Glomerular visceral epithelial cell (primary cell): ENCODE data around the gene HCRTR1.

Experiments used
- DNase-seq: peaks from one replicate; pipeline ENCODE4 v3.0.0-alpha.2; 2016; ENCODE audit errors: extremely low spot score

Gene HCRTR1

DNA sequence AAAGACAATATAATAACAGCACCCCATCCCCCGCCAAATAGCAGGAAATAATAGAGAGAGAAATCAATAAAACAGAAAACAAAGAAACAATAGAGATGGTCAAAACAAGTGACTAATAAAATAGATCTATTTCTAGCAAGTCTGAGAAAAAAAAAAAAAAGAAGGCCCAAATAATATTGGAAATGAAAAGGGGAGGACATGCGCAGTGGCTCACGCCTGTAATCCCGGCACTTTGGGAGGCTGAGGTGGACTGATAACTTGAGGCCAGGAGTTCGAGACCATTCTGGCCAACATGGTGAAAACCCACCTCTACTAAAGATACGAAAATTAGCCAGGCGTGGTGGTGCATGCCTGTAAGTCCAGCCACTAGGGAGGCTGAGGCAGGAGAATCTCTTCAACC lies 18.5 kb upstream of the HCRTR1 start:
- no peak for DNase-seq

DNA sequence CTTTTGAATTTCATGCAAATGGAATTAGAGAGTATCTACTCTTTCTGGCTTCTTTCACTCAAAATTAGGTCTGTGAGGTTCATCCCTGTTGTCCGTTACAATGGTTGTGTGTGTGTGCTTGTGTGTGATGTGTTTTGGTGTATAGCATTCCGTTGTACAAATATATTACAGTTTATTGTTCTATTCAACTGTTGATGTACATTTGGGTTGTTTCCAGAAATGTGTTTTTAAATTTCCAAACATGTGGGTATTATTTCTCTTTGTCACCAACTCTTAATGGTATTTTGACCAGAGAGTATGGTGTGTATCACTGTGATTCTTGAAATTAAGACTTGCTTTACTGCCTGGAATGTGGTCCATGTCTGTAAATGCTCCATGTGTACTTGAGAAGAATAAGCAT lies 16.8 kb upstream of the HCRTR1 start:
- no peak for DNase-seq

DNA sequence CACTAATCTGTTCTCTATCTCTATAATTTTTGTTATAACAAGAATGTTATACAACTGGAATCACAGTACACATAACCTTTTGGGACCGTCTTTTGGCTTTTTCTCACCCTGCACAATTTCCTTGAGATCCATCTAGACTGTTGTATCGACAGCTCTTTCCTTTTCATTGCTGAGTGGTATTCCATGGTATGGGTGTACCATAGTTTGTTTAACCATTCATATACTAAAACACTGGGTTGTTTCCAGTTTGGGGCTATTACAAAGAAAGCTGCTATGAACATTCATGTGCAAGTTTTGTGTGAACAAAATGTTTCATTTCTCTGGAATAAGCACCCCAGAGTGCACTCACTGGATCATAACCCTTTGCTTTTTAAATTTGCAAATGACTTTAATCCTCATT lies 15.4 kb upstream of the HCRTR1 start:
- no peak for DNase-seq

DNA sequence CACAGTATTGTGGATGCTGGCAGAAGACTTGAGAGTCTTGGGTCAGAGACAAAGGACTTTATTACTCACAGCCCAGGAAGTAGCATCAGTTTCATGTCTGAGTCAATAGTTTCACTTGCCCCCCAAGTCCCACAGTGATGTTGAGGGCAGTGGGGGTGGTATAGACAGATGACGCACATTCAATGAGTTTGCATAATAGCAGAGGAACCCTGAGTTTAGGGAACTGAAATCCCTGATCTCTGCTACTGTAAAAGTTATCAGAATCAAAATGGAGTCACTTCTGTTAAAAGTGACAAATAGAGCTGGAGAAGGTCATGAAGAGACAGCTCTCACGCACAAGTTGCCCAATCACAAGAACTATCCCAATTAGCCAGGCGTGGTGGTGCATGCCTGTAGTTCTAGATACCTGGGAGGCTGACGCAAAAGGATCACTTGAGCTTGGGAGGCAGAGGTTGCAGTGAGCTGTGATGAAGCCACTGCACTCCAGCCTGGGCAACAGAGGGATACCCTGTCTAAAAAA lies 11.5 kb upstream of the HCRTR1 start:
- DNase-seq = no peak

DNA sequence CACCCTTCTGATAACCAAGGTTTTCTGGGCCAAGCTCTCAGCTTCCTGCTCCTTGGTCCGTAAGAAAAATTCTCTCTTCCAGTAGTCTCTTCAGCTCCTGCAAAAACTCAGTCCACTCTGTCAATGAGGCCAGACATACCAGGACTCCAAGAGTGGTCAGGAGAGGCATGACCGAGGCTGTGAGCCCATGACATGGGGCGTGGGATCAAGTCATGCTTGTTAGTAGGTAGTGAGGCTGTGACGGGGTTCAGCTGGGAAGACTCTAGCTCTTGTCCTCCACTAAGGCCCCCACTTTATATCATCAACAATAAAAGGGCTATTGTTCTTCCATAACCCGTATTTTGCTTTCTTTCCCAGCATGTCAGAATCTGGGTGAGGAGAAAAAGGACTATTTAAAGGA lies 10.1 kb upstream of the HCRTR1 start:
- DNase-seq = no peak

DNA sequence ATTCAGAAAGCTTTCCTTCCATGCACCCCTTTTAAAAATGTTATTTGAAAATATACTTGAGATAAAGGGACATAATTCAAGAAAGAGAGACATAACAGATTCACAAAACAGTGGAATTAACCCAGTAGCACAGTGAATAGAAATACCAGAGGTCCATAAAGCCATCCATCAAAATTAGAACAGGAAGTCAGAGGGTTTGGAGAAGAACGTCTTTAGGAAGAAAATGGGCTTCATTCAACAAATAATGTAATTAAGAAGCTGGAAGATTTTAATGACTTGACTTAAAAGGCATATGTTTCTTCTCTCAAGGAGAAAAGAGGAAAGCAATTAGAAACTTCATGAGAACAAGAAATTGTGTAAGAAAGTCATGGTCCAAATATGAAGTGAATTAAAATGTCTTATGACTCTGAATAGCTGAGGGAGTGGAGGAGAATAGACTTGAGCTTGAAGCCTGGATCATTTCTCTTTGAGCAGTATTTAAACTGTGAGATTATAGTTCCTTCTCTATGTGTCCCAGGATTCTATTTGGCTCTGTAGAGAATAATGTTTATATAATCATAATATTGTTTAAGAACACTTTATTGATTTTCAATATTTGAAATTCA lies 7.9 kb upstream of the HCRTR1 start:
- DNase-seq = no peak

DNA sequence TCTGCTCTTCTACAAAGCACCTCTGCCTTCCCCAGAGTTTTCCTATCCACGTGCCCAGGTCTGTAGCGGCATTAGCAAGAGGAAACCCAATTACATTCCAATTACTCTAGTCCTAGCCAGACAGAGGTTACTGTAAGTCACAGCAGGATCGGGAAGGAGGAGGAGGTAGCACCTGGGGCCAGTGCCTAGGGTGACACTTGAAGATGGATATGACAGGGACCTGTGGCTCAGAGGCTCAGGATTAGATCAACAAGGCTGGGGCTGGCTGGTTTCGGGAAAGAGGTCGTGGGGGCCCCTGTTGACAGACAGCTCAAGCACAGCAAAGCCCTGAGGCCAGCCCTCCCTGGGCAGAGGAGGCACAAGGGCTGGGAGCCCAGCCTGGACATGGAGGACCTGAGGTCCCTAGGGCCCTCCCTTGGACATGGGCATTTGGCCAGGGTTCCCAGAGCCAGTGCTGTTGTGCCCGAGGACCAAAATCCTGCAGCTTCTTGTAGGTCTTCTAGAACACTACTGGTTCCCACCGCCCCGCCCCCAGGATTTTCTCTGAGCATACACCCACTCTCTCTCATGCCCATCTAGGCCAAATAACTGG lies 3.0 kb upstream of the HCRTR1 start:
- DNase-seq = no peak

DNA sequence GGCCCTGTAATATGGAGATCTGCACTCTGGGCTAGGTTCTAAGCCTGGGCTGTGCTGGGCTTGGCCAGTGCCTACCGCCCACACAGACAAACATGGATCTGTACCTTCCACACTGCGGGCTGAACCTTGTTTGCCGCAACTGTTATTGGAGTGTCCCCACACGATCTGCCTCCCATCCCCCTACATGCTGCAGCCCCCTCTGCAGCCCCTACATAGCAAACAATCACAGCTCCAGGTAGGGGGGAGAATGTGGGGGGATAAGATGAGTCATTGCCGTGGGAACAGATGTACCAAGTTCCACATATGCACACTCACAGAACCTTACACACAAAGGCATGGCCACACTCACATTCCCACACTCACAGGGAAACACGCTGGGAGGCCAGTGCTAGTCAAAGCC lies 2.1 kb upstream of the HCRTR1 start:
- no peak for DNase-seq

DNA sequence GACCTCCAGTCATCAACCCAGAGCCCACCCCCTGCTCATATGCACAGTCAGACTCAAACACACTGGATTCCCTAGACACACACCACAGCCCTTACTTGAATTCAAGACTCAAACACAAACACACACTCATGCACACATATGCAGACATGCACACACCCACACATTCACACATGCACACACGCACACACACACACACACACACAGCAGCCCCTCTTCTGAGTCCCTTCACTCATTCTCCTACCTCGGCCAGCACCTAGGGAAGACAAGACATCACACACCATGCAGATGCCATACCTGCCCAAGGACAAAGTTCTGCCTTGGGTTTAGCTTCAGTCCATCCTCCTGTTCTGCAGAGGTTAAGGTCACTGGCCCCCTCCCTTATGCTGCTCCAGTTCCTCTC lies 1.6 kb upstream of the HCRTR1 start:
- DNase-seq = no peak

DNA sequence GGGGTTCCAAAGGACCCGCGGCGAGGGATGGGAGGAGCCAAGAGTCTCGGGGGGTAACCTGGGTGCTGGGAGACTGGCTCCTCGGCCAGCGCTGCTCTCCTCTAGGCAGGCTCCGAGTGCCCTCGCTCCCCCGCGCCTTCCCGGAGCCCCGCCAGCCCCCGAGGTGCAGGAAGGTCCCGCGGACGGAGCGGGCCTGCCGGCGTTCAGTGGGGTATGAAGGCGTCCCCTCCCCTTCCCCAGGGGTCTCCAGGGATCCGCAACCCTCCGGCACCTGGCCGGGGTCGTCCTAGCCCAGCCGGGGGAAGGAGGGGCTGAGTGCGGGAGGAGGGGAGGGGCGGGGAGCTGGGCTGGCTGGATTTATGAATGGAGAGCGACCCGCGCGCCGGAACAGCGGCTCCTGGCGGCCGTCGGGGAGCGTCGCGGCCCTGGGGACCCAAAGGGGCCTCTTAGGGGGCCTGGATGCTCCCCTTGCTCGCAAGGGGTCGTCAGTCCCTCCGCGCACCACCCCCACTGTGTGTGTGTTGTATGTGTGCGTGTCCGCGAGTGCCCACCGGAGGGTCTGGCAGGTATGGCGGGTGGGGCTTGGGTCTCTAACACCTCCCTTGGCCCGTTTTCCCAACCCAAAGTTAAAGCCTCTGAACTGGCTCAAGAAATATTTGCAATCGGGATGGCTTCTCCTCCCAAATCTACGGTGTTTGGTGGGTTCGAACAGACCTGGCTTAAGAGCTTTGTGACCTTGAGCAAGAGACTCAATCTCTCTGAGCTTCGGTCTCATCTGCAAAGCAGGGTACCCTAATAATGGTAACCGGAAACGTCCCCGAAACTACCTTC lies 642 bp downstream of the HCRTR1 start:
- peak; percentile 47 for DNase-seq

DNA sequence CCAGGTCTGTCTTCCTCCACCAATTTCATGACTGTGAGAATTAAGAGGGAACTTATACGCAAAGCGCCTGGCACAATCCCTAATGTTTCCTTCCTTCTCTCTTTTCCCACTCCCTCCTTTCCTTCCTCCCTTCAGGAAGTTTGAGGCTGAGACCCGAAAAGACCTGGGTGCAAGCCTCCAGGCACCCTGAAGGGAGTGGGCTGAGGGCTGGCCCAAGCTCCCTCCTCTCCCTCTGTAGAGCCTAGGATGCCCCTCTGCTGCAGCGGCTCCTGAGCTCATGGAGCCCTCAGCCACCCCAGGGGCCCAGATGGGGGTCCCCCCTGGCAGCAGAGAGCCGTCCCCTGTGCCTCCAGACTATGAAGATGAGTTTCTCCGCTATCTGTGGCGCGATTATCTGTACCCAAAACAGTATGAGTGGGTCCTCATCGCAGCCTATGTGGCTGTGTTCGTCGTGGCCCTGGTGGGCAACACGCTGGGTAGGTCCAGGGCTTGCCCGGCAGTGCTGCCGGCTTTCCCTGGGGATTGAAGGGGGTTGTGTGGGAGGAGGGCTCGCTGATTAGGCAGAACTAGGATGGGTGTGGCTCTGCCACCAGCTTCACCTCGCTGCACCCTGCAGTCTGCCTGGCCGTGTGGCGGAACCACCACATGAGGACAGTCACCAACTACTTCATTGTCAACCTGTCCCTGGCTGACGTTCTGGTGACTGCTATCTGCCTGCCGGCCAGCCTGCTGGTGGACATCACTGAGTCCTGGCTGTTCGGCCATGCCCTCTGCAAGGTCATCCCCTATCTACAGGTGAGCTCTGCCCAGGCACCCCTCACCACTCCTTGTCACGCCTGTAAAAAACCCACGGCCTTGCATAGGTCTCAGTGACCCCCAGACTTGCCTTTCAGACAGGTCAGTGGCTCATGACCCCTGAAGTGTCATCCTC lies 1.7 kb downstream of the HCRTR1 start:
- DNase-seq = no peak

DNA sequence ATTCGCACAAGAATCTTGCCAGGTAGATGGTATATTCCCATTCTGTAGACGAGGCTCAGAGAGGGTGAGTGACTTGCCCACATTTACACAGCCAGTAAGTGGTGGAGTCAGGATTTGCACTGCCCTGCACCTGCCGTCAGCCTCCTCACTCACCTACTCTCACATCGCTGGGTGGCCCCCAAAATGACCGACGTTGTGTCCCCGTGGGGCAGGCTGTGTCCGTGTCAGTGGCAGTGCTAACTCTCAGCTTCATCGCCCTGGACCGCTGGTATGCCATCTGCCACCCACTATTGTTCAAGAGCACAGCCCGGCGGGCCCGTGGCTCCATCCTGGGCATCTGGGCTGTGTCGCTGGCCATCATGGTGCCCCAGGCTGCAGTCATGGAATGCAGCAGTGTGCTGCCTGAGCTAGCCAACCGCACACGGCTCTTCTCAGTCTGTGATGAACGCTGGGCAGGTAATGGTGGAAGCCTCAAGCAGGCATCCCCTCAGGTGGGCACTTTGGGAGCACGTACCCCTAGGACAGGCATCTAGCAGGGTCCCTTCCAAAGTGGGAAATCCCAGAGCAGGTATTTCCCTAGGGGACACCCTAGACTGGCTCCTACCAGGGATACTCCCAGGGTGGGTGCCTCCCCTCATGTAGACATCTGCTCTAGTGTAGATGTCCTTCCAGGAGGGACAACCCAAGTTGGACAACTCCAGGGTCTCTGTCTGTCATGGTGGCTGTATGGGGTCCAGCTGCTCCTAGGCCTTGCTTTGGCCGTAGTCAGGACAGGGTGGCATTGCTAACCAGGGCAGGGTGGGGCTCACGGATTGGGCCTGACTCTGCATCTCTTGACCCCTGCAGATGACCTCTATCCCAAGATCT lies 3.4 kb downstream of the HCRTR1 start:
- no peak for DNase-seq

DNA sequence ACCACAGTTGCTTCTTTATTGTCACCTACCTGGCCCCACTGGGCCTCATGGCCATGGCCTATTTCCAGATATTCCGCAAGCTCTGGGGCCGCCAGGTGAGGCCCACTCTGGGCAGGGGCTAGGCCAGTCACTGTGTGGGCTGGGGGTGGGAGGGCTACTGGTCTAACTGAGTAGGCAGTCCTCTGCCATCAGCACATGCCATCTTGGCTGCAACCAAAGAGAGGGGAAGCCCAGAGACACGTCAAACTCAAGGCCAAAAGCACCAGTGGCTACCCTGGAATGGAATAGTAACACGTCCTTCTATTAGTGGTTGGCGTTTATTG lies 4.0 kb downstream of the HCRTR1 start:
- DNase-seq = no peak

DNA sequence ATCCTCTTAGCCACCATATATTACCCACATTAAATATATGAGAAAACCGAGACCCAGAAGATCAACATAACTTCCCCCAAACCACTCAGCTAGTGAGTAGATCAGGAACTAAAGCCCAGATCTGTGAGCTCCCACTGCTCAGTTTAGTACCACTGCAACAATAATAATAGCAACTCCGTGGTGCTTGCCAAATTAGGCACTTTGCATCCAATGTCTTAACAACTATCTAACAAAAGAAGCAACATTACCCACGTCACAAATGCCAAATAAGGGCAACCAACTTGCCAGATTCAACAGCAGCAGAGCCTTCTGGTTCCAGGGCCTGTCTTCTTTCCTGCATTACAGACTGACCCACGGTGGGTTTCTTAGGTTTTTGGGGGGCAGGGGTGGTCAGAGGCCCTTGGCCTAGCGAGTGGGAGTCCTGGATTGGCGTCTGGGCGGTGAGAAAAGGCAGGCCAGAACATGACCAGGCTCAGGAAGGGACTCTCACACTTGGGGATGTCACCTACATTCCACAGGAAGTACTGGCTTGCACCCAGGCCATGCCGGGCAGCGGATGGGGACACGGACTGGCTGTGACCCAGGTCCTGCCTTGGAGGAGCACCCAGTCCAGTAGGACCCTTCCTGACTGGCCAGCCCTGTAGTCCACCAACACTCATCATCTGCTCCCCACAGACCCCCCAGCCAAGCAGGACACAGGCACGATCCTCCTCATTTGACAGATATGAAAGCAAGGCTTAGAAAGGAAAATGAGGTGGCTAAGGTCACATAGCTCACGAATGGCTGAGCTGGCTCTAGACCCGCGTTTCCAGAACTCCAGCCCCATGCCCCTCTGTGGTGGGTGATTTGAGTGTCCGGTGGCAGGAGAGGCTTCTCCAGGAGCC lies 4.6 kb downstream of the HCRTR1 start:
- DNase-seq = no peak

DNA sequence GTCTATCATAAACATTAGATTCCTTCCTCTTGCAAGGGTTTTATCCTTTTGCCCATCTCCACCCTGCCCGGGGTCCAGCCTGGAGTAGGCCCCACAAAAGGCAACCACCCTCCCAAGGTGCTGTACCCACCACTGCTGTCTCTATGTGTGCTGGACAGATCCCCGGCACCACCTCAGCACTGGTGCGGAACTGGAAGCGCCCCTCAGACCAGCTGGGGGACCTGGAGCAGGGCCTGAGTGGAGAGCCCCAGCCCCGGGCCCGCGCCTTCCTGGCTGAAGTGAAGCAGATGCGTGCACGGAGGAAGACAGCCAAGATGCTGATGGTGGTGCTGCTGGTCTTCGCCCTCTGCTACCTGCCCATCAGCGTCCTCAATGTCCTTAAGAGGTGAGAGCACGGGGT lies 5.9 kb downstream of the HCRTR1 start:
- DNase-seq = no peak

DNA sequence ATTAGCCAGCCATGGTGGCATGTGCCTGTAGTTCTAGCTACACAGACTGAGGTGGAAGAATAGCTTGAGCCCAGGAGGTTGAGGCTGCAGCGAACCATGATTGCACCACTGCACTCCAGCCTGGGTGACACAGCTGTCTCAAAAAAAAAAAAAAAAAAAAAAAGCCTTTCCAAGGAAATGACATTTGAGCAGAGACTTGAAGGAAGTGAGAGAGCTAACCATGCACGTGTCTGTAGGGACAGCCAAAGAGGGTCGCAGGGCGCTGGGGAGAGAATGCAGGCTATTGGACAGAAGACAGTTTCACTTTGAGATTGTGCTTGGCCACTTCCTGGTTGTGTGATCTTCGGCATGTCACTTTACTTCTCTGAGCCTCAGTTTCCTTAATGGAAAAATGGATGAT lies 6.8 kb downstream of the HCRTR1 start:
- no peak for DNase-seq

DNA sequence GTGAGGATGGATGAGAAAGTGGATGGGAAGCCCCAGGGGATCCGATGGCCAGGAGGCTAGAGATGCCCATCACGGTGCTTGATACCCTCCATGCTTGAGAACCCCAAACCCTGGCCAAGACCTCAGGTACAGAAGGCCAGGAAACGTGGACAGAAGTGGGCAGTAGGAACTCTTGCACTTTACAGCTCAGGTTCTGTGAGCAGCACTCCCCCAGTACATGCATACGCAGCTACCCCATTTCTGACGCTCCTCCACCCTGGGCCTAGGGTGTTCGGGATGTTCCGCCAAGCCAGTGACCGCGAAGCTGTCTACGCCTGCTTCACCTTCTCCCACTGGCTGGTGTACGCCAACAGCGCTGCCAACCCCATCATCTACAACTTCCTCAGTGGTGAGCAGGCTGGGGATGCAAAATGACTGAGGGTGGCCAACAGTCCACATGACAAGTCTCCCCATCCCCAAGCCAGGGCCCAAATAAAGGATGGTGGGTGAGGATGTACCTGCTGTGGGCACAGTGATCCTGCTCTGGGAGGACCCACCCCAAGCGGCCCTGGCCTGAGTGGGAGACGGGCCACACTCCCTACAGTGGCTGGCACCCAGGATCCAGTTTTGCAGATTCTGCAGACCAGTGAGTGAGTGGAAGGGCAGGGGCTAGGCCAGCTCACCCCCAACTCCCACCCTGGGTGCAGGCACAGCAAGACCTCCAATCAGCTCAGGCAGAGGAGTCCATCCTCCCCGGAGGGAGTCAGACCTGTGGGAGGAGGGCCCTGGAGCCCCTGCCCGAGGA lies 7.4 kb downstream of the HCRTR1 start:
- DNase-seq = no peak

DNA sequence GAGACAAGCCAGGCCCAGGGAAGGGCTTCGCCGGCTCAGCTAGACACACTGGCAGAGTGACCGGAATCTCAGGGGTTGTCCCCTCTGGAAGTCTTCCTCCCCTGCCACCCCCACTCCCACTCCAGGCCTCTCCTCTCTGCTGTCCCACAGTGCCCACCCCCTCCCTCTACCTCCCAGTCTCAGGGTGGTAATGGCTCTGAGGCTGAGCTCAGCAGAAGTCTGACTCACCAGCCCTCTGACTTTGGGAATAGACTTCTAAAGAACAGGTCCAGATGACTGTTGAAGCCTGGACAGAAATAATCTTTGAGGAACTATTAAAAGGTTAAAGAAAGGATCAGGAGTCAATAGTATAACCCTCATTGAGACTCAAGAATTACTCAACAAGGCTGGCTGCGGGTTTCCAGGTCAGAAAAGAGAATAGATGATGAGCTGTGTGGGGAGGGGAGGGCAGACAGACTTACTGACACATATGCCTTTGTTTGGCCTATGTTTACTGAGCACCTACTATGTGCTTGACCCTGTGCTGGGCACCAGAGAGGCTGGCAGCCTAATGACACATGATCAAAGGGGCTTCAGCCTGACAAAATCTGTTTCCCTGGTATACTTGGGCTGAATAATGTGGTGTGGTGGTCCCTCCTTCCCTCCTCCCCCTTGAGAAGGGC lies 8.2 kb downstream of the HCRTR1 start:
- DNase-seq = peak; percentile 46
